ENCODE data around the gene HTR3B.
A peak's percentile ranks its signal among the peaks of the same experiment; 100 is the strongest.

HTR3B gene

DNA sequence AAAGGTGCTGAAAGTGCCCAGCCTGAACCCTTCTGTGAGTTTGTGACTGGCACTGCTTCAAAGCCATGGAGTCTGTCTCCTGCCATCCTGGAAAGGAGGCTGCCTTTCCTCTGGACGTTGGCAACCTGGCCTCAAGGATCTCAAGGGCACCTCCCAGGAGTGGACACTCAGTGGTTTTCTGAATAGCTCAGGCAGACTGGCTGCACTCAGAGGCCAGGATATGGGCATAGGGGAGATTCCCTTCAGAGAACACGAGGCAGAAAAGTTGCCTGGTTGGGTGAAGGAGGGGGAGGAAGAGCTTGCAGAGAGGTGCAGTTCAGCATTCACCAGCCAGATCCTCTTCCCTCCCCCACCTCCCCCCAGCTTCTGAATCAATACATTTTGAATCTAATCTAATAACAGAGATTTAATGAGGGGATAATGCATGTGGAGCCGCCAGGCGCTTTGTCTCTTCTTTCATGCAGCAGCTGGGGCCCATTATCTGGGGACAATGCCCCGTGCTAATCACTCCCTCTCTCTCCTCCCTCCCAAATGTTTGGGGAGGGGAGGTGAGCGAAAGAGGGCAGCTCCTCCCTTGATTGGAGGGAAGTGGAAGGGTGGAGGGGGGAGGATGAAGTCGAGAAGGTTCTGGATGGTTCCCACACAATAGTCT lies 88.0 kb downstream of the HTR3B start:
- Histone ChIP-seq H3K4me3 (replicated peaks; ENCODE audit: low read depth, low read length) (no peak overlapping the region), H3K36me3 (ENCODE audit: control insufficient read depth, insufficient read depth, low read length) (no peaks in the 10 kb centered on the region), H3K27me3 (replicated peaks; ENCODE audit: control insufficient read depth, insufficient read depth, low read length) (0 out of 2 replicates have a peak, but pooled peaks cover 1% of the 10 kb centered on the region)
- DNase-seq (ENCODE audit: extremely low read depth, insufficient read length) = no peak
- TF ChIP-seq, protein P1, sequence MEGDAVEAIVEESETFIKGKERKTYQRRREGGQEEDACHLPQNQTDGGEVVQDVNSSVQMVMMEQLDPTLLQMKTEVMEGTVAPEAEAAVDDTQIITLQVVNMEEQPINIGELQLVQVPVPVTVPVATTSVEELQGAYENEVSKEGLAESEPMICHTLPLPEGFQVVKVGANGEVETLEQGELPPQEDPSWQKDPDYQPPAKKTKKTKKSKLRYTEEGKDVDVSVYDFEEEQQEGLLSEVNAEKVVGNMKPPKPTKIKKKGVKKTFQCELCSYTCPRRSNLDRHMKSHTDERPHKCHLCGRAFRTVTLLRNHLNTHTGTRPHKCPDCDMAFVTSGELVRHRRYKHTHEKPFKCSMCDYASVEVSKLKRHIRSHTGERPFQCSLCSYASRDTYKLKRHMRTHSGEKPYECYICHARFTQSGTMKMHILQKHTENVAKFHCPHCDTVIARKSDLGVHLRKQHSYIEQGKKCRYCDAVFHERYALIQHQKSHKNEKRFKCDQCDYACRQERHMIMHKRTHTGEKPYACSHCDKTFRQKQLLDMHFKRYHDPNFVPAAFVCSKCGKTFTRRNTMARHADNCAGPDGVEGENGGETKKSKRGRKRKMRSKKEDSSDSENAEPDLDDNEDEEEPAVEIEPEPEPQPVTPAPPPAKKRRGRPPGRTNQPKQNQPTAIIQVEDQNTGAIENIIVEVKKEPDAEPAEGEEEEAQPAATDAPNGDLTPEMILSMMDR (IDR thresholded peaks at IDR 0.05; ENCODE audit: insufficient read depth, low read length, poor library complexity, severe bottlenecking) = no peak

DNA sequence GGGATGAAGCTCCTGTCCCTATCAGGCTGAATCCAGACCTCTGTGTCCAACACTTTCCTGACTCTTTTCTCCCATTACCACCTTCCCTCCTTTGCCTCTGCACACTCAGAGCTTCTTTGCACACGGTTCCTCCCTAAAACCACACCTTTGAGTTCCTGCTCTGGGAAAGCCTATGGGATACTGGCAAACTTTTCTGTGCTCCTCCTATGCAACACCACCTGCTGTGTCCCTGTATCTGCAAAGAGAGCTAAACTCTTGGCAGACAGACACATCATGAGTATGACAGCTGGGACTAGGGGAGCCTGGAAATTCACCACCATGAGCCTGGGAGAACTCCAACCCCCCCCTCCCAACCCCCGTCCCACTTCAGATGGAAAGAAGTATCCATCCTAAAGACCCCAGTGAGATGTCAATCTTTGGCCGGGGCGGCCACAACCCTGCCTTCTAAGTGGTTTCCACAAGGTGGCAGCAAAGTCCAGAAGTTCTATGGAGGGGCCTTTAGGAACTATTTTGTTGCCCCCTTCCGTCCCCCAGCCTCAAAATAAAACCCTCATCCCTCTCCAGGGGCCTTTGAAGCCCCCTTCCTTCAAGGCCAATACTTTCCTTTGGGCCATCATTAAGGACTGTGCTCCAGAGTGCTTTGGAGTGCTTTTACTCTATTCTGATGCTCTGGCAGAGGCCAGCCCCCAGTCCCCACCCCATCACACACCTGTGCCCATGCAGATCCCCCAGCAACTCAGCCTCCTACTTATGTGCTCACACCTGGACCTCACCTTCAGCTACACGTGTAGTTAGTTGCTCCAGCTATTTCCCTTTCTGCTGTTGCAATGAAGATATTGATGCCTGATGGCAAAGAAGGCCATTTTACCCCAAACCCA lies 89.7 kb downstream of the HTR3B start:
- DNase-seq (ENCODE audit: extremely low read depth, insufficient read length) = no peak
- TF ChIP-seq, protein P1 (IDR thresholded peaks at IDR 0.05; ENCODE audit: insufficient read depth, low read length, poor library complexity, severe bottlenecking) = peak; percentile 73
- no peaks in the 10 kb centered on the region for H3K27me3 ChIP-seq (replicated peaks; ENCODE audit: control insufficient read depth, insufficient read depth, low read length)
- no peak overlapping the region for H3K4me3 ChIP-seq (replicated peaks; ENCODE audit: low read depth, low read length)
- no peaks in the 10 kb centered on the region for H3K36me3 ChIP-seq (ENCODE audit: control insufficient read depth, insufficient read depth, low read length)
